Neural progenitor cell (in vitro differentiated cells): ENCODE data around the gene ZNF536.

Source experiments
- CTCF ChIP-seq: fragments of 200-600 bp; sonication (generic); IDR thresholded peaks from 2 replicates; pipeline ENCODE4 v1.5.1; 2017; ENCODE audit warnings: antibody characterized with exemption, mild to moderate bottlenecking
- EZH2 ChIP-seq: fragments of 200-600 bp; sonication (generic); IDR thresholded peaks from 2 replicates; pipeline ENCODE4 v1.6.1; 2017; ENCODE audit warnings: antibody characterized with exemption, mild to moderate bottlenecking, moderate library complexity
- EZH2phosphoT487 ChIP-seq: fragments of 200-600 bp; sonication (generic); IDR thresholded peaks from 2 replicates; pipeline ENCODE4 v1.6.1; 2017; ENCODE audit warnings: antibody characterized with exemption

- TF ChIP-seq CTCF (no peak), EZH2phosphoT487 (no peak), EZH2 (no peak)
These were observed 151.6 kb downstream of the ZNF536 start for GRCh38 chr19:30523791-30524190.
